ENCODE data around the gene R3HDM2.
A peak's percentile ranks its signal among the peaks of the same experiment; 100 is the strongest.

Gene R3HDM2

DNA sequence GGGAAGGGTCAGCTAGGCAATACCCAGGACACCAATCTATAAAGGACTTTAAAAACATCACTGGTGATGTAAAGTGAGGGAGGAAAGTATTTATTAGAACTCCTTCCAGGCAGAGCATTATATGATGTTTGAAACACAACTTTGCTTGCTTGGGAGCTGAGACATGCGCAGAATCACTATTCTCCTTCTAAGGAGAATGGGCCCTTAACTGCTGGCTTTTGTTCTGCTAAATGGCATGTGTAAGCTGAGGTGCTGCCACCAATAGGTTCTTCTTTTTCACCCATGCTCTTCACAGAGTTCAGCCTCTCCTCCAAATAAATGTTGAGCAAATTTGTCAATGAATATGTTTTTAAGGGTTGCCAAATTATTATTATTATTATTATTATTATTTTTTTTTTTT, 183.8 kb downstream of the R3HDM2 start:
- no peak overlapping the region for H3K27ac ChIP-seq (ENCODE audit: insufficient read depth in 1 of 2, low read depth in 1 of 2, low read length in 2 of 2, poor library complexity in 1 of 2, severe bottlenecking in 2 of 2)
- H3K4me1 ChIP-seq (ENCODE audit: control extremely low read depth in 1 of 4, control insufficient read depth in 4 of 4, insufficient read depth in 4 of 4, low read length in 3 of 4), result peaks cover 0 to 28% (median 23%) of the 10 kb centered on the region in 4 experiments
- no peaks in the 10 kb centered on the region for H3K36me3 ChIP-seq (ENCODE audit: control insufficient read depth in 4 of 4, insufficient read depth in 4 of 4, low read length in 3 of 4)
- H3K27me3 ChIP-seq (replicated peaks in 2 of 5; ENCODE audit: control insufficient read depth in 4 of 5, insufficient read depth in 5 of 5, low read length in 4 of 5), result peaks cover 0 to 25% (median 11%) of the 10 kb centered on the region in 5 experiments
- H3K9me3 ChIP-seq (ENCODE audit: control extremely low read depth in 1 of 5, control insufficient read depth in 4 of 5, insufficient read depth in 2 of 5, low read depth in 1 of 5, low read length in 4 of 5), result no peaks in the 10 kb centered on the region
- 100% methylated on average over 1 of the region's 1 CpG for WGBS (ENCODE audit: insufficient coverage)
- ChIA-PET POLR2A (no interaction called here), CTCF (interaction anchor here (16.6 to 18.5 kb wide), 2 partner anchors 19 to 34 kb away, joined by 236 to 326 read pairs; partner anchors contain the start of gene SHMT2)
- DNase-seq, result no peak
- H3K4me3 ChIP-seq (ENCODE audit: control insufficient read depth in 1 of 7, extremely low read depth in 1 of 7, insufficient read depth in 4 of 7, low read depth in 2 of 7, low read length in 6 of 7), result no peak overlapping the region

DNA sequence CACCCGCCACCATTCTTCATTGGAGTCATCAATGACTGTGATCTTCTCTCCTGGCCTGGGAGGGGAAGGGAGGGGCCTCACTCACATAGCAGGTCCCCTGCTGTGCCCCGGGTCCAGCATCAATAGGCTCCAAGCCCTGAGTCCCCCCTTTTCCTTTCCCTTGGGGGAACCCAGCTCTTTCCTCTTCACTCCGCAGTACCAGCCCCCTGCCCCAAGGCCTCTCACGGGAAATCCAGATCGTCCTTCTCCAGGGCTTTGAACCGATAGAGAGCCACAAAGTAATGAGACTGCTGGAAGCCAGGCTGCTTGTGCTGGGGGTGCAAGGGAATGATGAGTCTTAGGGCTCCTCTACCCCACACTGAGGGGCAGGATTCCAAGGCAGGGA, 186.5 kb downstream of the R3HDM2 start:
- H3K4me1 ChIP-seq (ENCODE audit: control extremely low read depth in 1 of 4, control insufficient read depth in 4 of 4, insufficient read depth in 4 of 4, low read length in 3 of 4), result peaks cover 0 to 53% (median 44%) of the 10 kb centered on the region in 4 experiments
- WGBS (ENCODE audit: insufficient coverage), result 59% methylated on average over 2 of the region's 6 CpGs

GRCh38 chr12:57243521-57244311, 187.1 kb downstream of the R3HDM2 start:
- peaks cover 0 to 52% (median 44%) of the 10 kb centered on the region in 4 experiments for H3K4me1 ChIP-seq (ENCODE audit: control extremely low read depth in 1 of 4, control insufficient read depth in 4 of 4, insufficient read depth in 4 of 4, low read length in 3 of 4)
- 12% methylated on average over 28 of the region's 41 CpGs for WGBS (ENCODE audit: insufficient coverage)
- peak overlapping the region in 6 of 7 experiments; percentile 19 to 68 (median 50) for H3K4me3 ChIP-seq (ENCODE audit: control insufficient read depth in 1 of 7, extremely low read depth in 1 of 7, insufficient read depth in 4 of 7, low read depth in 2 of 7, low read length in 6 of 7)
- ChIA-PET POLR2A (interaction anchor here (0.6 to 1.2 kb wide), 2 partner anchors 28 to 294 kb away, joined by 3 read pairs; no protein-coding TSS in a partner anchor), CTCF (interaction anchor here (0.9 to 18.5 kb wide), 15 partner anchors 8 to 124 kb away, joined by 3 to 326 read pairs (median 5); partner anchors contain the start of genes NXPH4, SHMT2 and STAC3)
- H3K9me3 ChIP-seq (ENCODE audit: control extremely low read depth in 1 of 5, control insufficient read depth in 4 of 5, insufficient read depth in 2 of 5, low read depth in 1 of 5, low read length in 4 of 5), result no peaks in the 10 kb centered on the region
- DNase-seq, result peak; percentile 73 to 81 (median 79)
- peaks cover 0 to 58% (median 36%) of the 10 kb centered on the region in 5 experiments for H3K27me3 ChIP-seq (replicated peaks in 2 of 5; ENCODE audit: control insufficient read depth in 4 of 5, insufficient read depth in 5 of 5, low read length in 4 of 5)
- no peaks in the 10 kb centered on the region for H3K36me3 ChIP-seq (ENCODE audit: control insufficient read depth in 4 of 4, insufficient read depth in 4 of 4, low read length in 3 of 4)
- H3K27ac ChIP-seq (ENCODE audit: insufficient read depth in 1 of 2, low read depth in 1 of 2, low read length in 2 of 2, poor library complexity in 1 of 2, severe bottlenecking in 2 of 2), result no peak overlapping the region

More for the DNA sequence above, 186.5 kb downstream of the R3HDM2 start:
- CTCF ChIA-PET, result interaction anchor here (1.0 to 18.5 kb wide), 10 partner anchors 11 to 210 kb away, joined by 3 to 326 read pairs (median 6); partner anchors contain the start of genes INHBE, NXPH4 and SHMT2
- H3K9me3 ChIP-seq (ENCODE audit: control extremely low read depth in 1 of 5, control insufficient read depth in 4 of 5, insufficient read depth in 2 of 5, low read depth in 1 of 5, low read length in 4 of 5), result no peaks in the 10 kb centered on the region
- DNase-seq, result no peak
- no peaks in the 10 kb centered on the region for H3K36me3 ChIP-seq (ENCODE audit: control insufficient read depth in 4 of 4, insufficient read depth in 4 of 4, low read length in 3 of 4)
- POLR2A ChIA-PET, result no interaction called here
- no peak overlapping the region for H3K4me3 ChIP-seq (ENCODE audit: control insufficient read depth in 1 of 7, extremely low read depth in 1 of 7, insufficient read depth in 4 of 7, low read depth in 2 of 7, low read length in 6 of 7)
- H3K27ac ChIP-seq (ENCODE audit: insufficient read depth in 1 of 2, low read depth in 1 of 2, low read length in 2 of 2, poor library complexity in 1 of 2, severe bottlenecking in 2 of 2), result no peak overlapping the region
- H3K27me3 ChIP-seq (replicated peaks in 2 of 5; ENCODE audit: control insufficient read depth in 4 of 5, insufficient read depth in 5 of 5, low read length in 4 of 5), result peaks cover 0 to 53% (median 32%) of the 10 kb centered on the region in 5 experiments

GRCh38 chr12:57242691-57243454, 188.0 kb downstream of the R3HDM2 start:
- Histone ChIP-seq H3K4me3 (ENCODE audit: control insufficient read depth in 1 of 7, extremely low read depth in 1 of 7, insufficient read depth in 4 of 7, low read depth in 2 of 7, low read length in 6 of 7) (peak overlapping the region in 5 of 7 experiments; percentile 45 to 68 (median 55)), H3K36me3 (ENCODE audit: control insufficient read depth in 4 of 4, insufficient read depth in 4 of 4, low read length in 3 of 4) (no peaks in the 10 kb centered on the region), H3K27me3 (replicated peaks in 2 of 5; ENCODE audit: control insufficient read depth in 4 of 5, insufficient read depth in 5 of 5, low read length in 4 of 5) (peaks cover 0 to 67% (median 43%) of the 10 kb centered on the region in 5 experiments), H3K27ac (ENCODE audit: insufficient read depth in 1 of 2, low read depth in 1 of 2, low read length in 2 of 2, poor library complexity in 1 of 2, severe bottlenecking in 2 of 2) (no peak overlapping the region), H3K9me3 (ENCODE audit: control extremely low read depth in 1 of 5, control insufficient read depth in 4 of 5, insufficient read depth in 2 of 5, low read depth in 1 of 5, low read length in 4 of 5) (no peaks in the 10 kb centered on the region), H3K4me1 (ENCODE audit: control extremely low read depth in 1 of 4, control insufficient read depth in 4 of 4, insufficient read depth in 4 of 4, low read length in 3 of 4) (peaks cover 0 to 60% (median 52%) of the 10 kb centered on the region in 4 experiments)
- CTCF ChIA-PET, result interaction anchor here (0.7 to 18.5 kb wide), 22 partner anchors 9 to 175 kb away, joined by 3 to 326 read pairs (median 4); partner anchors contain the start of genes NXPH4, SHMT2 and STAC3
- 3% methylated on average over 31 of the region's 45 CpGs for WGBS (ENCODE audit: insufficient coverage)
- POLR2A ChIA-PET, result interaction anchor here (1.2 to 1.5 kb wide), 2 partner anchors 24 to 27 kb away, joined by 3 to 4 read pairs; no protein-coding TSS in a partner anchor
- peak; percentile 69 to 78 (median 75) for DNase-seq

DNA sequence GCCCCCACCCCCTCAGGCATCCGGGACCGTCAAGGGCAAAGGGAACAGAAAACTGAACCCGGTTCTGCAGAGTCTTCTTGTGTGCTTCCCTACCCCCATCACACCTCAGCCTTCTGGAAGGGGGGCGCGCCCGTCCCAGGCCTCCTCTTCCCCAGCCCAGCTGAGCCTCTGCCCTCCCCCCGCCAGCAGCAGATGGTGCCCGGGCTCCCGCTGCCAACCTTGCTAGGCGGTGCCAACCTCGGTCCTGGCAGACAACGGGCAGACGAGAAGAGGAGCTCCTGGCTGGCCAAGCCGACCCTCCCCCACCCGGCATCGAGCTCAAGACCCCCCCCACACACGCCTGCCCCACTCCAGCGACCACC, 188.5 kb downstream of the R3HDM2 start:
- Histone ChIP-seq H3K27ac (ENCODE audit: insufficient read depth in 1 of 2, low read depth in 1 of 2, low read length in 2 of 2, poor library complexity in 1 of 2, severe bottlenecking in 2 of 2) (no peak overlapping the region), H3K4me3 (ENCODE audit: control insufficient read depth in 1 of 7, extremely low read depth in 1 of 7, insufficient read depth in 4 of 7, low read depth in 2 of 7, low read length in 6 of 7) (peak overlapping the region in 4 of 7 experiments; percentile 45 to 68 (median 62)), H3K27me3 (replicated peaks in 2 of 5; ENCODE audit: control insufficient read depth in 4 of 5, insufficient read depth in 5 of 5, low read length in 4 of 5) (peaks cover 0 to 72% (median 48%) of the 10 kb centered on the region in 5 experiments), H3K9me3 (ENCODE audit: control extremely low read depth in 1 of 5, control insufficient read depth in 4 of 5, insufficient read depth in 2 of 5, low read depth in 1 of 5, low read length in 4 of 5) (no peaks in the 10 kb centered on the region), H3K4me1 (ENCODE audit: control extremely low read depth in 1 of 4, control insufficient read depth in 4 of 4, insufficient read depth in 4 of 4, low read length in 3 of 4) (peaks cover 0 to 63% (median 55%) of the 10 kb centered on the region in 4 experiments), H3K36me3 (ENCODE audit: control insufficient read depth in 4 of 4, insufficient read depth in 4 of 4, low read length in 3 of 4) (no peaks in the 10 kb centered on the region)
- no peak for DNase-seq
- CTCF ChIA-PET, result interaction anchor here (0.7 to 18.5 kb wide), 20 partner anchors 9 to 174 kb away, joined by 3 to 326 read pairs (median 4); partner anchors contain the start of genes NXPH4, SHMT2 and STAC3
- WGBS (ENCODE audit: insufficient coverage), result 0% methylated on average over 4 of the region's 18 CpGs
- POLR2A ChIA-PET, result interaction anchor here (1.2 to 1.5 kb wide), 2 partner anchors 23 to 27 kb away, joined by 3 to 4 read pairs; no protein-coding TSS in a partner anchor

- peaks cover 0 to 63% (median 55%) of the 10 kb centered on the region in 4 experiments for H3K4me1 ChIP-seq (ENCODE audit: control extremely low read depth in 1 of 4, control insufficient read depth in 4 of 4, insufficient read depth in 4 of 4, low read length in 3 of 4)
- no peaks in the 10 kb centered on the region for H3K9me3 ChIP-seq (ENCODE audit: control extremely low read depth in 1 of 5, control insufficient read depth in 4 of 5, insufficient read depth in 2 of 5, low read depth in 1 of 5, low read length in 4 of 5)
- H3K27me3 ChIP-seq (replicated peaks in 2 of 5; ENCODE audit: control insufficient read depth in 4 of 5, insufficient read depth in 5 of 5, low read length in 4 of 5), result peaks cover 0 to 79% (median 54%) of the 10 kb centered on the region in 5 experiments
- 4% methylated on average over 27 of the region's 48 CpGs for WGBS (ENCODE audit: insufficient coverage)
- no peak overlapping the region for H3K27ac ChIP-seq (ENCODE audit: insufficient read depth in 1 of 2, low read depth in 1 of 2, low read length in 2 of 2, poor library complexity in 1 of 2, severe bottlenecking in 2 of 2)
- no peak for DNase-seq
- no peak overlapping the region for H3K4me3 ChIP-seq (ENCODE audit: control insufficient read depth in 1 of 7, extremely low read depth in 1 of 7, insufficient read depth in 4 of 7, low read depth in 2 of 7, low read length in 6 of 7)
- no peaks in the 10 kb centered on the region for H3K36me3 ChIP-seq (ENCODE audit: control insufficient read depth in 4 of 4, insufficient read depth in 4 of 4, low read length in 3 of 4)
- POLR2A ChIA-PET, result interaction anchor here (1.5 kb wide), 1 partner anchor 22 kb away, joined by 4 read pairs; no protein-coding TSS in a partner anchor
- CTCF ChIA-PET, result interaction anchor here (0.7 to 18.5 kb wide), 17 partner anchors 10 to 173 kb away, joined by 3 to 326 read pairs (median 5); partner anchors contain the start of genes NXPH4, SHMT2 and STAC3
Observed at GRCh38 chr12:57241402-57242310, 189.2 kb downstream of the R3HDM2 start.

All from common myeloid progenitor, CD34-positive (primary cell).